Activated CD4-positive, CD25-positive, alpha-beta regulatory T cell treated with anti-CD3 and anti-CD28 coated beads, Interleukin-2, amount 50 U/mL, for 24 hours (primary cell): ENCODE measurements around the gene DIP2B.
"Not testable (repeated sequence)": the region's sequence is repeated elsewhere in the genome, so short reads cannot be mapped to it uniquely, and the experiment has no call there.

Source experiments
- ATAC-seq, 2 donors: fragments of 150-1000 bp; cut with Tn5 transposase; one replicate each; pipeline ENCODE4 v1.10.0; 2021; ENCODE audit warnings: mild to moderate bottlenecking in 1 of 2, moderate library complexity in 1 of 2

The DIP2B gene

GRCh38 chr12:50521781-50522180, 17.0 kb downstream of the DIP2B start:
- ATAC-seq = not testable (repeated sequence)

- ATAC-seq = no peak
These were observed 19.0 kb downstream of the DIP2B start for GRCh38 chr12:50523772-50524171.

GRCh38 chr12:50524621-50525020, 19.8 kb downstream of the DIP2B start:
- no peak for ATAC-seq

GRCh38 chr12:50525422-50525821, 20.6 kb downstream of the DIP2B start:
- ATAC-seq = no peak

- no peak for ATAC-seq
These were observed 22.6 kb downstream of the DIP2B start for GRCh38 chr12:50527359-50527726.

GRCh38 chr12:50528800-50529199, 24.0 kb downstream of the DIP2B start:
- no peak for ATAC-seq

- ATAC-seq = no peak
These were observed 24.6 kb downstream of the DIP2B start for GRCh38 chr12:50529345-50529744.

GRCh38 chr12:50530532-50530931, 25.7 kb downstream of the DIP2B start:
- no peak for ATAC-seq

- ATAC-seq = peak; percentile 5 to 7
These were observed 28.4 kb downstream of the DIP2B start for GRCh38 chr12:50533203-50533584.

GRCh38 chr12:50533971-50534370, 29.2 kb downstream of the DIP2B start:
- no peak for ATAC-seq

- no peak for ATAC-seq
These were observed 32.2 kb downstream of the DIP2B start for GRCh38 chr12:50536831-50537537.

GRCh38 chr12:50537538-50537919, 32.7 kb downstream of the DIP2B start:
- peak; percentile 7 to 12 for ATAC-seq

- no peak for ATAC-seq
These were observed 33.4 kb downstream of the DIP2B start for GRCh38 chr12:50538182-50538581.

GRCh38 chr12:50541139-50541538, 36.4 kb downstream of the DIP2B start:
- no peak for ATAC-seq

- peak; percentile 98 to 99 for ATAC-seq
These were observed 37.7 kb downstream of the DIP2B start for GRCh38 chr12:50542448-50542847.

GRCh38 chr12:50543188-50543587, 38.4 kb downstream of the DIP2B start:
- not testable (repeated sequence) for ATAC-seq

GRCh38 chr12:50545213-50545612, 40.4 kb downstream of the DIP2B start:
- no peak for ATAC-seq

GRCh38 chr12:50545786-50546185, 41.0 kb downstream of the DIP2B start:
- ATAC-seq = no peak

- no peak for ATAC-seq
These were observed 41.9 kb downstream of the DIP2B start for GRCh38 chr12:50546441-50547318.

- no peak for ATAC-seq
These were observed 43.0 kb downstream of the DIP2B start for GRCh38 chr12:50547742-50548141.

- no peak for ATAC-seq
These were observed 45.1 kb downstream of the DIP2B start for GRCh38 chr12:50549885-50550284.

- no peak for ATAC-seq
These were observed 45.9 kb downstream of the DIP2B start for GRCh38 chr12:50550530-50551223.

- ATAC-seq = no peak
These were observed 47.1 kb downstream of the DIP2B start for GRCh38 chr12:50551866-50552265.

GRCh38 chr12:50554651-50555050, 49.9 kb downstream of the DIP2B start:
- ATAC-seq = no peak
